Right ventricle myocardium superior (tissue), 1 donor: ENCODE results near the gene GNA12. TPM values are rescaled to one million over a fixed set of nuclear protein-coding genes. Genes with fewer than 3 reads are reported as not detected.
"Not testable (repeated sequence)": the region's sequence is repeated elsewhere in the genome, so short reads cannot be mapped to it uniquely, and the experiment has no call there.

Source experiments
- ATAC-seq: fragments of 200-7000 bp; cut with Tn5 transposase; one replicate; pipeline ENCODE4 v1.9.1; 2020; ENCODE audit warnings: mild to moderate bottlenecking; ENCODE audit not compliant: poor library complexity
- DNase-seq: peaks from one replicate; pipeline ENCODE4 v3.0.0-alpha.2; 2020
- intact Hi-C: fragments of 100-400 bp; cut with DNase I; formaldehyde crosslinking; loops from one replicate; pipeline ENCODE4 v1.11.2; 2022
- total RNA-seq: library from RNA; stranded (reverse); fragmentation: NEBNext Ultra II Directional; extraction: Animal tissue kit (Norgen Biotek cat#: 25700); gene quantifications from one replicate; pipeline ENCODE4 v1.2.1, GENCODE V29; 2021
- donor health status: DM: no; HTN: yes; CAD: no; lungs with severe emphysema.

The GNA12 gene
- total RNA-seq, 1 donor from 2014 or later, result 40.6 TPM

GRCh38 chr7:2702594-2702957 lies 141.5 kb downstream of the GNA12 start:
- DNase-seq (no peak), ATAC-seq (no peak)
- intact Hi-C loops, result no loop called here

DNA sequence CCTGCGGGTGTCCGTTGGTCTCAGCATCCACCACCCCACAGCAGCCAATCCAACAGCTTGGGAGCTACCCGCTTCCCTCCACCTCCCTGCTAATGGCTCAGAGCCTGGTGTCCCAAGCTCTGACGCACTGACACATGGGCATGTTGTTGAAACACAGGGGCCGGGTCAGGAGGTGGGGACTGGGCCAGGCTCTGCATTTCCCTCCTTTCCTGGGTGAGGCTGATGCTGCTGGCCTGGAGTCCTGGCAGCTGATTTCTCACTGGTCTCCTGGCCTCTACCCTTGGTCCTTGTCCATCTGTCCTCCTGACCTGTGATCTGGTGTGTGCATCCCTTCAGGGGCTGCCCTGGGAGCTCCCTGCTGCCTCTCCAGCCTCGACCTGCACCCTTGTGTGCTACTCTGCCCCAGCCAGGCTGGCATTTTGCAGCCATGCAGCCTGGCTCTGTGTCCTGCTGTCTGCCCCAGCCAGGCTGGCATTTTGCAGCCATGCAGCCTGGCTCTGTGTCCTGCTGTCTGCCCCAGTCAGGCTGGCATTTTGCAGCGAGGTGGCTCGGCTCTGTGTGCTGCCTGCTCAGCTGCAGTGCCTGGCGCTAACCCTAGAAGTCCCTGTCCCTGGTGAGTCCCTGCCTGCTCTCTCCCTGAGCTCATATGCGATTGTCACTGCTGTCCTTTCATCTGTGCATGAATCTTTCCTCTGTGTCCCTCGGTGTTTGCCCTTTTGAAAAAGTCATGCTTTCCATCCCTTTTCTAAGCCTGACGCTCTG lies 142.1 kb downstream of the GNA12 start:
- DNase-seq, result peak; percentile 75
- intact Hi-C loops, result no loop called here
- peak; percentile 79 for ATAC-seq

DNA sequence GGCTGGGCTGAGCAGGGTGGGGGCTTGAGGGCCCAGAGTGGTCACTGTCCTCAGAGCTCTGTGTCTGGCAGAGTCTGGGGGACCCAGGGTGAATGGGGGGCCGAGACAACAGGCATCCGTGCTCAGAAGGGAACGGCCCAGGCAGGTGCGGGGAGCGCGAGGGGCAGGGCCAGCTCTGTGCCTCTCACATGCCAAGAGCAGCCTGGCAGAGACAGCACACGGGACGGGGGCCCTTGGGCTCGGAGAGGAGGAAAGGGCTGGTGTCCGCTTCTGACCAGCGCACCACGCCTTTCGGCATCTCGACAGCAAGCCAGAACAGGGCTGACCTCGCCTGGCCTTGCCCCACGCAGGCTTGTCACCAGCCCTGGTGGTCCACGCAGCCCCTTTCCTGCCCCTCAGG lies 142.7 kb downstream of the GNA12 start:
- peak; percentile 30 for ATAC-seq
- intact Hi-C loops, result no loop called here
- DNase-seq, result no peak

- DNase-seq (no peak), ATAC-seq (no peak)
Measured at GRCh38 chr7:2700141-2700850, 143.8 kb downstream of the GNA12 start.

GRCh38 chr7:2699289-2699620 lies 144.9 kb downstream of the GNA12 start:
- DNase-seq, result no peak
- ATAC-seq, result no peak
- intact Hi-C loops, result no loop called here

More at GRCh38 chr7:2700141-2700850, 143.8 kb downstream of the GNA12 start:
- intact Hi-C loops, result no loop called here

DNA sequence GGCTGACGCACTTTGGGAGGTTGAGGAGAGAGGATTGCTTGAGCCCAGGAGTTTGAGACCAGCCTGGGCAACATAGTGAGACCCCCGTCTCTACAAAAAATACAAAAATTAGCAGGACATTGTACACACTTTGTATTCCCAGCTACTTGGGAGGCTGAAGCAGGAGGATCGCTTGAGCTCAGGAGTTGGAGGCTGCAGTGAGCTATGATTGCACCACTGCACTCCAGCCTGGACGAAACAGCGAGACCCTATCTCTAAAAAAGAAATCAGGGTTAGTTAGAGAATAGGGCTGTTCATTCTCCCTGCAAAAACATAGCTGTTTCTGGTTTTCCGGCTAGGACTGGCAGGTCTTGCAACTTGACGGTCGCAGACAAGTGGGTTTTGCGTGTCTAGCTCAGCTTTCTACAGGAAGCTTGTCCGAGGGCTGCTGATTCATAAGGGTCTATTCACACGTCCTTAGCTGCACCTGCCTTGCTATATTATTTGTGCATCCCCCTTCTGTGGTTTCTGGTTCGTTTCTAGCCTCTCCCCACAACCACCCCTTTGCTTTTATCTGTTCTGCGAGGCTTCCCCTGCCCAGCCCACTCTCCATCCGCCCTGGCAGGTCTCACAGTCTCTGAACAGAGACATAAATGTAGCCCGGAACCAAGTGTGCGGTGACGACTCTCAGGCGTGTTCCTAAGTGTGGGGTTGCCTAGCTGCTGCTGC lies 145.4 kb downstream of the GNA12 start:
- DNase-seq, result no peak
- ATAC-seq, result no peak
- intact Hi-C loops, result no loop called here

DNA sequence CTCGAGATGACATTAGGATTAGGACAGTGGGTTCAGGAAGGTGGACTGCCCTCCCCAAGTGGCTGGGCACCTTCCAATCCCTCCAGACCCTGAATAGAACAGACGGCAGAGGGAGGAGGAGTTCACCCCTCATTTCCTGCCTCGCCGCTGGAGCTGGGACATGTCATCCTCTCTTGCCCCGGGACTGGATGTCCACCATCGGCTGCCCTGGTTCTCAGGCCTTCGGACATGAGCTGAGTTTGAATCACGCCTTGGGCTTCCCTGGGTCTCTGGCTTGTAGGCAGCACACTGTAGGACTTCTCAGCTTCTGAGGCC lies 150.0 kb downstream of the GNA12 start:
- DNase-seq, intact Hi-C loops, ATAC-seq: not testable (repeated sequence)

DNA sequence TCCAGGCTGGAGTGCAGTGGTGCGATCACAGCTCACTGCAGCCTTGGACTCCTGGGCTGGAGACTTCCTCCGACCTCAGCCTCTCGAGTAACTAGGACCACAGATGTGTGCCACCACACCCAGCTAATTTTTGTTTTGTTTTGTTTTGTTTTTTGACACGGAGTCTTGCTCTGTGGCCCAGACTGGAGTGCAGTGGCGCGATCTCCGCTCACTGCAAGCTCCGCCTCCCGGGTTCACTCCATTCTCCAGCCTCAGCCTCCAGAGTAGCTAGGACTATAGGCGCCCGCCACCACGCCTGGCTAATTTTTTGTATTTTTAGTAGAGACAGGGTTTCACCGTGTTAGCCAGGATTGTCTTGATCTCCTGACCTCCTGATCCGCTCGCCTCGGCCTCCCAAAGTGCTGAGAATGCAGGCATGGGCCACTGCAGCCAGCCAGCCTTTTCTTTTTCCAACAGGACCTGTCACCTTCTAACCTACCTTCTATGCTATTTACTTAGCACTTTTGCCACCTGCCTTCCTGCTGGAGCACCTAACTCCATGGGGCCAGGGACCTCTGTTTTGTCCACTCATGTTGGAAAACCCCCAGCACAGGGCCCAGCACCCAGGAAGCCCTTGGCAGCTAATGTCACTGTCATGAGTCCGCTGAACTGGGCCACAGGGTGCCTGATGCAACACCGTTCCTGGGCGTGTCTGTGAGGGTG lies 150.5 kb downstream of the GNA12 start:
- DNase-seq, ATAC-seq, intact Hi-C loops: not testable (repeated sequence)

GRCh38 chr7:2692543-2692942 lies 151.6 kb downstream of the GNA12 start:
- DNase-seq, result no peak
- intact Hi-C loops, result no loop called here
- ATAC-seq, result no peak

GRCh38 chr7:2691932-2692439 lies 152.1 kb downstream of the GNA12 start:
- intact Hi-C loops, ATAC-seq, DNase-seq: not testable (repeated sequence)

GRCh38 chr7:2691011-2691707 lies 152.9 kb downstream of the GNA12 start:
- intact Hi-C loops, result no loop called here
- peak; percentile 14 for ATAC-seq
- DNase-seq, result no peak

GRCh38 chr7:2689951-2690705 lies 154.0 kb downstream of the GNA12 start:
- ATAC-seq, result no peak
- DNase-seq, result no peak
- intact Hi-C loops, result loop anchor here (10.0 kb wide), 1 partner anchor 235 kb away; no protein-coding TSS in a partner anchor

GRCh38 chr7:2689343-2689847 lies 154.7 kb downstream of the GNA12 start:
- no peak for ATAC-seq
- DNase-seq, result no peak
- intact Hi-C loops, result loop anchor here (10.0 kb wide), 1 partner anchor 235 kb away; no protein-coding TSS in a partner anchor

DNA sequence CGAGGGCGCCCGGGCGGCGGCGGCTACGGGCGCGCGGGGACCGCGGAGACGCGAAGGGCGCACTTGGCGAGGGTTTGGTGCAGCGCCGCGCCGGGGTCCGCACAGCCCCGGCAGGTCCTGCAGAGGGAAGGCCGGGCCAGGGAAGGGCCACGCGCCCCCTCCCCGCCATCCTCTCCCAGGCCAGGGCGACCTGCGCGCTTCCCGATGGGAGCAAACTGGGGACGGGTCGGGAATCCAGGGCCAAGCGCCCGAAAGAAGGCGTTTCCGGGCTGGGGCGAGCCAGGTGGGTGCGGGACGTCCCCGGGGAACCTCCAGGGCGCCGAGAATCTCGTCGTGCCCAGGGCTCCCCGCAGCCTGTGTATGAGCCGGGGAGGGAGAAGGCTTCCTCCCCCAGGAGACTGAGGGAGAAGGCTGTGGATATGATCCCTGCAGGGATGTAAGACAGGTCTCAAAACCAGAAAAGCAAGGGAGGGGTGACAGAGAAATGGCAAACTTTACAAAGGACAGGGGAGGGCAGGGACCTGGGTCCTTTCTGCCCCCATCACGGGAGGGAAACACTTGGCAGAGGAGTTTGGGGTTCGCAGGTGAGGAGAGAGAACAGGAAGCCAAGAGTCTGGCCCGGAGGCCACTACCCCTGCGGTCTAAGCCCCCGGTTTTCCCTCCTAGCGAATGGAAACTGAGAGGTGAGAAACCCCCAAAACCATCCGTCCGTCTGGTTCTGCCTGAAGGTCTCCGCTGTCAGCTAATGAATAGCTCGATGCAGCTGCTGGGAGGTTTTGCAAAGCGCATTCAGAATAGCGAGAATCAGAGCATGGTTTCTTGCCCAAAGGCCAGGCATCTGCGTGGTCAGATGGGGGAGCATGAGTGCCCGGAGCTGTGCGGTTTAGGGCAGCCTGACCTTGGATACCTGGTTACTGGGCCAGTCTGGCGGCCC lies 155.4 kb downstream of the GNA12 start:
- DNase-seq (no peak), ATAC-seq (no peak)
- intact Hi-C loops, result loop anchor here (10.0 kb wide), 1 partner anchor 234 kb away; no protein-coding TSS in a partner anchor

DNA sequence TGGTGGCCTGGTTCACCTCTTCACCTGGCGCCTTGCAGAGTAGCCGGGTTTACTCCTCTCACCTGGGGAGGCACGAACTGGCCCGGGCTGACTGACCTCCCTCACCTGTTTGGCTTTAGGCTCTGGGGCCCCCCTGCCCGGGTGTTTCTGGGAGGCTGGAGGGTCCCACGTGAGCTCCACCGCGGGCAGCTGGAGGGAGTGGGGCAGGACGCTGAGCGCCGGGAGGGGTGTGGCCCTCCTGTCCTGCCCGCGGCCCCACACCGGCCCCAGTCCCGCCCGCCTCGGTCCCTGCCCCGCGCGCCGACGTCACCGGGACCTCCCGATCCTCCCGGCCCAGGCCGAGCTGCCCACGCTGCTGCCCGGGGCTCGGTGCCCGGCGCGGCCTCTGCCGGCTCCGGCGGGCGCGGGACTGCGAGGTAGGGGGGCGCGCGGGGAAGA lies 156.2 kb downstream of the GNA12 start, which contains the start of gene AMZ1:
AMZ1 (plus strand) TSS at position 322 of the 438 bp plus-strand sequence. CDS start 12,250 bp downstream, outside the sequence.
- intact Hi-C loops, result loop anchor here (10.0 kb wide), 1 partner anchor 233 kb away; no protein-coding TSS in a partner anchor
- no peak for ATAC-seq

DNA sequence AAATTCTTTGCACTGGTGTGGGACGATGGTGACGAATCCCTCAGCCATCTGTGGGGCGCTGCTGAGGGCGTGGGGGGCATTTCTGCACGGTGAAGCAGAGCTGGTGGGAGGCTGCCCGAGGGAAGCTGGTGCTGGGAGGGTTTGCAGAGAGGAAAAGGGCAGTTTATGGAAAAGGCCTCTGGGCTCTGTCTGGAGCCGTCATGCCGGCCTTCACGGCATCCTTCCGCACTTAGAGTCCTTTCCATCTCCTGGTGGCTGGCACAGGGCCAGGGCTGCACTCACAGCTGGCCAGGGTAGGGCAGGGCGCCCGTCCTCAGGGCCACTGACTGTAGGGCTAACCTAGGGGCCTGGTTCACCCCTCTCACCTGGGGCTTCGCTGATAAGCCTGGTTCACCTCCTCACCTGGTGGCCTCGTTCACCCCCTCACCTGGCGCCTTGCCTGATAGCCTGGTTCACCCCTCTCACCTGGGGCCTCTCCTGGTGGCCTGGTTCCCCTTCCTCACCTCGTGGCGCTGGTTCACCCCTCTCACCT lies 156.7 kb downstream of the GNA12 start:
- no peak for DNase-seq
- ATAC-seq, result no peak
- intact Hi-C loops, result loop anchor here (10.0 kb wide), 1 partner anchor 233 kb away; no protein-coding TSS in a partner anchor

More for the DNA sequence above, 156.2 kb downstream of the GNA12 start, which contains the start of gene AMZ1:
- DNase-seq, result no peak
